Measurements from ENCODE around the gene P2RX6.
"Not testable (repeated sequence)": the region's sequence is repeated elsewhere in the genome, so short reads cannot be mapped to it uniquely, and the experiment has no call there.

P2RX6 gene

DNA sequence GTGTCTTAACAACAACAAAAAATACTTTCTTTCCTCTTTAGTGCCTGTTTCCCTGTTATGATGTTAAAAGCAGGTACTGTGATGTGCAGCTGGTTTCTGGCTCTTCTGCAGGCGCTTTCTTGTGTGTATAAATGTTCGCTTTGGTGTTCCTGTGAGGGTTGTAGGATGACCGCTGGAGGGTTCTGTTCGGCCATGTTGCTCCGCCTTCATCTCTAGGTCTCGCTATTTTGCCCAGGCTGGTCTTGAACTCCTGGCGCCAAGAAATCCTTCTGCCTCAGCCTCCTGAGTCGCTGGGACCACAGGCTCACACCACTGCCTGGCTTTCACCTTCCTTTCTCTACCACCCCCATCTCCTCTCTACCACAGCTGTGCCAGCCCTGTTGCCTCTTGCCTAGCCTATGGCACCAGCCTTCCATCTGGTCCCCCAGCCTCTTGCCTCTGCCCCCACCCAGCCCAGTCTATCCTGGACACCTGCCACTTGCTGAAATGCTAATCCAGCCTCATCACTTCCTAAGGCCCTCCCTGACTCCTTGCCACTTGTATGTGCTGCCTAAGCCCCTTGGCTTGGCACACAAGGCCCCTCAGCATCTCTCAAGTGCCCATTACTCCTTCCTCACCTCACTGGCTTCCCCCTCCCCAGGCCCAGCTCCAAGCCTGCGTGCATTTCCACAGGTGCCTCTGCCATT, 36.3 kb downstream of the P2RX6 start:
- no peak for DNase-seq (ENCODE audit: insufficient read length, low spot score)
- no peak for TF ChIP-seq PAX5 (IDR thresholded peaks at IDR 0.05; ENCODE audit: insufficient read depth, low read length, severe bottlenecking)
- TF ChIP-seq POLR2A (IDR thresholded peaks at IDR 0.05; ENCODE audit: low read depth, low read length): no peak
- TF ChIP-seq POU2F2 (IDR thresholded peaks at IDR 0.05; ENCODE audit: low read depth, low read length): no peak
- TF ChIP-seq POLR2AphosphoS5 (IDR thresholded peaks at IDR 0.05; ENCODE audit: low read depth, low read length): no peak
- TF ChIP-seq TAF1 (IDR thresholded peaks at IDR 0.05; ENCODE audit: low read depth, low read length): no peak
- no peak for TF ChIP-seq SPI1 (IDR thresholded peaks at IDR 0.05; ENCODE audit: low read depth, low read length)
- peak; percentile 50 for FAIRE-seq

DNA sequence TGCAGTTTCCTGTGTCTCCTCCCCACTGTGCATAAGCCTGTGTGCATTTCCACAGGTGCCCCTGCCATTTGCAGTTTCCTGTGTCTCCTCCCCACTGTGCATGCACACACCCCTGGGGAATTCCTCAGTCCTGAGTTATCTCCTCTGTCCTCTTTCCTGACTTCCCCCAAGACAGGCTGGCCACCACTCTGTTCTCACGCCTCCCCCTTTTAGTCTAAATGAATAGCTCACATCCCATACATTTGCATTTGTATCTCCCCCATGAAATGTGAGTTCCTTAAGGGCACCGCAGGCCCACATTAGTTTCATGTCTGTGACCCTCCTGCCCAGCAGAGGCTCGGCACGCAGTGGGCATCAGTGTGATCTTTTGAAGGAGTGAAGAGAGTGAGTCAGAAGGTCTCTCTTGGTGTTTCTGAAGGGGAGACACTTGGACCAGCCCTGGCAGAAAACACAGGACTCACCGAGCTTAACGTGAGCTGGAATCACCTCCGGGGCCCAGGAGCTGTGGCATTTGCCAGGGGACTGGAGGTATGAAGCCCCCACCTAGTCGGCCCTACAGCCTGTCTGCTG, 37.0 kb downstream of the P2RX6 start:
- no peak for TF ChIP-seq POLR2A (IDR thresholded peaks at IDR 0.05; ENCODE audit: low read depth, low read length)
- TF ChIP-seq TAF1 (IDR thresholded peaks at IDR 0.05; ENCODE audit: low read depth, low read length): no peak
- TF ChIP-seq PAX5 (IDR thresholded peaks at IDR 0.05; ENCODE audit: insufficient read depth, low read length, severe bottlenecking): no peak
- no peak for TF ChIP-seq POU2F2 (IDR thresholded peaks at IDR 0.05; ENCODE audit: low read depth, low read length)
- no peak for TF ChIP-seq SPI1 (IDR thresholded peaks at IDR 0.05; ENCODE audit: low read depth, low read length)
- TF ChIP-seq POLR2AphosphoS5 (IDR thresholded peaks at IDR 0.05; ENCODE audit: low read depth, low read length): no peak
- DNase-seq (ENCODE audit: insufficient read length, low spot score) (no peak), FAIRE-seq (no peak)

DNA sequence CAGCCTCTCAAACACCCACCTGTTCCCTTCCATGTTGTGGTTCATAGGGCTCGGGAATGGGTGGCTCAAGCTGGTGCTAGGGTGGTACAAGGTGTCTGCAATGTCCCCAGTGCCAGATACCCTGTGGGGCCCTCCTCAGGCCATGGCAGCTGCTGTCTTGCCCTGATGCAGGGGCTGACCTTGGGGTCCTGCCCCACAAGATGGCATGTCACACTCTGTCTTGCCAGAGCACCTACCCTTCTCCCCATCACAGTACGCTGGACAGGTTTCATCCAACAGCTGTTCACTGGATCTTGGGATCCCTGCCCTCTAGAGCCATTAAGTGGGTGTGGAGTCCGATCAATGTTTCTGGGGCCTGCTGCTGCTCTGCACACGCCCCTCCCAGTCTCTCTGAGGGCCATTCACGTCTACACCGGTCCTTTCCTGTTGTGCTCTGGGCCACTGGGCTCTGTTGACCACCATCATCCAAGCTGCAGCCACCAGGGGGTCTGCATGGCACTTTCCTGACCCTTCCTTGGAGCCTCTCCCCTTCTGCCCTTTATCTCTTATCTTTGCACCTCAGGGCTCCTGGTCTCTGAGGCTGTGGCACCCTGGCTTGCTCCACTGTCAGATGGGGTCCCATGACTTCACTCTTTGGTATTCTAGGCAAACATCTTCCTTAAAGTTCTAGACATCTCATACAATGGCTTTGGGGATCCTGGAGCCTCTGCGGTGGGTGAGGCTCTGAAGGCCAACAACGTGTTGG, 37.9 kb downstream of the P2RX6 start:
- no peak for TF ChIP-seq SPI1 (IDR thresholded peaks at IDR 0.05; ENCODE audit: low read depth, low read length)
- no peak for TF ChIP-seq POLR2AphosphoS5 (IDR thresholded peaks at IDR 0.05; ENCODE audit: low read depth, low read length)
- no peak for TF ChIP-seq POU2F2 (IDR thresholded peaks at IDR 0.05; ENCODE audit: low read depth, low read length)
- TF ChIP-seq PAX5 (IDR thresholded peaks at IDR 0.05; ENCODE audit: insufficient read depth, low read length, severe bottlenecking): no peak
- TF ChIP-seq POLR2A (IDR thresholded peaks at IDR 0.05; ENCODE audit: low read depth, low read length): no peak
- no peak for TF ChIP-seq TAF1 (IDR thresholded peaks at IDR 0.05; ENCODE audit: low read depth, low read length)
- no peak for DNase-seq (ENCODE audit: insufficient read length, low spot score)
- no peak for FAIRE-seq

DNA sequence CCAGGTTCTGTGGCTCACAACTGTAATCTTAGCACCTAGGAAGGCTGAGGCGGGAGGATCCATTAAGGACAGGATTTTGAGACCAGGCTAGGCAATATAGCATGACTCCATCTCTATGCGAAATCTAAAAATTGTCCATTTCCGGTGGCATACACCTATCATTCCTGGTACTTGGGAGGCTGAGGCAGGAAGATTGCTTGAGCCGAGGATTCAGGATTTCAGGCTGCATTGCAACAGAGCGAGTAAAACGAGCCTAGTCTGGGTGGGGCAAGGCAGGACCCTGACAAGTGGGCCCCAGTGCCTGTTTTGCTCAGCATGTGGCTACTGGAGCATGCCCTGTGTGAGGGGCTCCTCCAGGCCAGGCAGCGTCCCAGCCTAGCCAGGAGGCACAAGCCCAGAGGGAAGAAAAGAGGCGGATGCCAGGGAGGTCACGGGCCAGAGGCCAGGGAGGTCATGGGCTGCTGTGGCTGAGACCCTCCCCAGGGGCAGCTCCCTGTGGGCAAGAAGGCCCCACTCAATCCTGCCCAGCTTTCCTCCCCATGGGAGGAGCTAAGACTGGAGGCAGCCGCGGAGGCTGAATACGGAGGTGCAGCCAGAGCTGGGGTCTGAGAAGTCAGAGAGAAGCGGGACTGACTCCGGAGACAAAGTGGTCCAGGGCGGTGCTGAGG, 39.2 kb downstream of the P2RX6 start:
- no peak for FAIRE-seq
- no peak for DNase-seq (ENCODE audit: insufficient read length, low spot score)
- no peak for TF ChIP-seq PAX5 (IDR thresholded peaks at IDR 0.05; ENCODE audit: insufficient read depth, low read length, severe bottlenecking)
- no peak for TF ChIP-seq POU2F2 (IDR thresholded peaks at IDR 0.05; ENCODE audit: low read depth, low read length)
- no peak for TF ChIP-seq SPI1 (IDR thresholded peaks at IDR 0.05; ENCODE audit: low read depth, low read length)
- TF ChIP-seq POLR2A (IDR thresholded peaks at IDR 0.05; ENCODE audit: low read depth, low read length): no peak
- no peak for TF ChIP-seq TAF1 (IDR thresholded peaks at IDR 0.05; ENCODE audit: low read depth, low read length)
- no peak for TF ChIP-seq POLR2AphosphoS5 (IDR thresholded peaks at IDR 0.05; ENCODE audit: low read depth, low read length)

DNA sequence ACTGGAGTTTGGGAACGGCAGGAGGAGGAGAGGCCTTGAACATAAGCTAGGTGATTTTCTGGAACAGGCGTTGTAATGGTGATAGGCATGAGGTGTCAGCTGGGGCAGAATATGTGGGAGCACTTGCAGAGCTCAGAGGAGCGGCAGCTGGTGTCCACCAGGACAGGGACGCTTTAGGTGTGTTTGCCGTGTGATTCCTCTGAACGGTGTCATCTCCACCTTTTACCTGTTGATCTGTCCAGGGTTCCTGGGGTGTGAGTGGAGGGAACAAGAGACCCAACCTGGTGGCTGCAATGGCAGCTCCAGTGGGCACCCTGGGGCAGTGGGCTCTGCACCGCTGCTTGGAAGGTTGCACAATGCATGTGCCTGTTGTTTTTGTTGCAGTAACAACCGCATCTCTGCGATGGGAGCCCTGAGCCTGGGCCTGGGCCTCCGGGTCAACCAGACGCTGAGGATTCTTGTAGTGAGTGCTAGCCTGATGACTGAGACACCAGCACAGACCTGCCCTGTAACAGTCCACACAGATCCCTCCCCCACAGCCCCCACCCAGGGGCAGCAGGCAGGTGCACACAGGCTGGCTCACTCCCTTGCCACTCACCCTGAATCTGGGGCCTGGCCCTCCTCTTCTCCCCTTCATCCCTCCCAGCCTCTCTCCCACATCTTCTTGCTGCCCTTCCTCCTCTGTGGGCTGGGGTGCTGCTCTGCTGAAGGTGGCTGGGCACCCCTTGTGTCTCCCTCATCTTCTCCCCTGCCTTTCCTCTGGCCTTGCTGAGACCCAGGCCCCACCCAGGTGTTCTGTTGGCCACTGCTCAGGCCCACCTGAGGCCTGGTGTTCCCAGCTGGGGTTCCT, 40.0 kb downstream of the P2RX6 start:
- DNase-seq (ENCODE audit: insufficient read length, low spot score) (no peak), FAIRE-seq (no peak)
- TF ChIP-seq POLR2AphosphoS5 (IDR thresholded peaks at IDR 0.05; ENCODE audit: low read depth, low read length) (no peak), POU2F2 (IDR thresholded peaks at IDR 0.05; ENCODE audit: low read depth, low read length) (no peak), PAX5 (IDR thresholded peaks at IDR 0.05; ENCODE audit: insufficient read depth, low read length, severe bottlenecking) (no peak), SPI1 (IDR thresholded peaks at IDR 0.05; ENCODE audit: low read depth, low read length) (no peak), POLR2A (IDR thresholded peaks at IDR 0.05; ENCODE audit: low read depth, low read length) (no peak), TAF1 (IDR thresholded peaks at IDR 0.05; ENCODE audit: low read depth, low read length) (no peak)

DNA sequence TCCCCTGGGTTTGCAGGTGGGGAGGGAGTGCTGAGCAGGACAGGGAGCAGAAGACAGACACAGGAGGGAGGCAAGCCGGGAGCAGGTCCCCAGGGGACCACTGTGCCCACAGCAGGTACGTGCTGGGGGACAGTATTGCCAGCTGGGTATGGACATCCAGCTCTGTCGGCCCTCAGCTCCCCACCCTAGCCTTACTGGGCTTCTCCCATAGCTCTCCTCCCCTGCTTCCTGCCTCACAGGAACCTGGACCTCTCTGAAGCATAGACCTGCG, 40.5 kb downstream of the P2RX6 start:
- FAIRE-seq (no peak), DNase-seq (ENCODE audit: insufficient read length, low spot score) (no peak)
- TF ChIP-seq SPI1 (IDR thresholded peaks at IDR 0.05; ENCODE audit: low read depth, low read length): no peak

DNA sequence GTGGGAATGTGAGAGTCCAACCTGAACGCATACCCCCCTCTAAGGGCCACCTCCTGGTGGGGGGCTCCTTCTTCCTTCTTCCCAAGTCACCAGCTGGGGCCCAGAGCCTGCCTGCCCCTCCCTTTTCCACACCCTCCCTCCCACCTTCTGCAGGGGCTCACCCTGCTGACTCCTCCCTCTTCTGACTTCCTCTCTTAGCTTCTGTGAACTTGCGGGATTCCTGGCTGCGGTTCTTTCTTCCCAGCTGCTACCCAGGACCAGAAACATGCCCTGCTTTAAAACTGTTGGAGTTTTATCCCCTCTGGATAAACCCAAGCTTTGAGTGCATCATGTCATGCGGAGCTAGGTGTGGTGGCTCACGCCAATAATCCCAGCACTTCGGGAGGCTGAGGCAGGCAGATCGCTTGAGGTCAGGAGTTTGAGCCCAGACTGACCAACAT, 40.9 kb downstream of the P2RX6 start:
- FAIRE-seq (no peak), DNase-seq (ENCODE audit: insufficient read length, low spot score) (no peak)
- no peak for TF ChIP-seq PAX5 (IDR thresholded peaks at IDR 0.05; ENCODE audit: insufficient read depth, low read length, severe bottlenecking)
- no peak for TF ChIP-seq TAF1 (IDR thresholded peaks at IDR 0.05; ENCODE audit: low read depth, low read length)
- peak; percentile 33; the same call in 1 of the 2 replicates for TF ChIP-seq SPI1 (IDR thresholded peaks at IDR 0.05; ENCODE audit: low read depth, low read length)

DNA sequence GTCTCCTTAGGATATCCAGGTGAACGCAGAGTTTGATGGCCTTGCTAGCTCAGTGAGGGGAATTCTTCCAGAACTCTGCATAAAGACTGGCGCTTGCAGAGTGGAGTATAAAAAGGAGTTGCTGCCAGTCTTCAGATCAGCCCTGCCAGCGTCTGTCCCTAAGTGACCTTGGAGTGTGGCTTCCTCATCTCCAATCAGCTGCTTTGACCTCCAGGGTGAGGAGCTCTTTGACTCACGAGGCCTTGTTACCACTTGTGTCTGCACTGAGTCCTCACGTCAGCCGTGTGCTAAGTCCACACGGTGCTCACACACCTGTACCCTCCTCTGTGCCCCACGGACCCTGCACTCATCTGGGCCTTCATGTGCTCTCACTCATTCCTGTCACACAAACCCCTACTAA, 45.4 kb downstream of the P2RX6 start:
- not testable (repeated sequence) for DNase-seq (ENCODE audit: insufficient read length, low spot score)
- FAIRE-seq: peak; percentile 56

DNA sequence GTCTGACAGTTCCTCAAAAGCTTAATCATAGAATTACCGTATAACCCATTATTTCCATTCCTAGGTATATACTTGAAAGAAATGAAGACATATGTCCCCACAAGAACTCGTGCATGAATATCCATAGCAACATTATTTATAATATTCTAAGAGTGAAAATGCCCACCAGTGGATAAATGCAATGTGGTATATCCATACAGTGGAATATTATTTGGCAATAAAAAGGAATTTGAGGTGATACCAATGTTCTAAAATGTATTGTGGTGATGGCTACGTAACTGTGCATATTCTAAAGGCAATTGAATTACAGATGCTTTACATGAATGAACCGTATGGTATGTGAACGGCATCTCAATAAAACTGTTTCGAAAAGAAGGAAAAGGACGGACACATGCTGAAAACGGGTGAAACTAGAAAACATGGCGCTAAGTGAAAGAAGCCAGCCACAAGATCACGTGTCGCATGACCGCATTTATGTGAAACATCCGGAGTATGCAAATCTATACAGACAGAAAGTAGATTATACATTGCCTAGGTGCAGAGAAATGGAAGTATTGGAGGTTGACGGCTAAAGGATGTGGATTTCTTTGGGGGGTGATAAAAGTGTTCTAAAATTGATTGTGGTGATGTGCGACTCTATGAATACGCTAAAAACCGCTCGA, 46.8 kb downstream of the P2RX6 start:
- not testable (repeated sequence) for DNase-seq (ENCODE audit: insufficient read length, low spot score); FAIRE-seq

DNA sequence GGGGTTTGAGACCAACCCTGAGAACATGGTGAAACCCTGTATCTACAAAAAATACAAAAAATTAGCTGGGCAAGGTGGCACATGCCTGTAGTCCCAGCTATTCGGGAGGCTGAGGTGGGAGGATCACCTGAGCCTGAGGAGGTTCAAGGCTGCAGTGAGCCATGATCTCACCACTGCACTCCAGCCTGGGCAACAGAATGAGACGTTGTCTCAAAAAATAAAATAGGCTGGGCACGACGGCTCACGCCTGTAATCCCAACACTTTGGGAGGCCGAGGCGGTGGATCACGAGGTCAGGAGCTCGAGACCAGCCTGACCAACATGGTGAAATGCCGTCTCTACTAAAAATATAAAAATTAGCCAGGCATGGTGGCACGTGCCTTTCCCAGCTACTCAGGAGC, 49.5 kb downstream of the P2RX6 start:
- DNase-seq (ENCODE audit: insufficient read length, low spot score); FAIRE-seq: not testable (repeated sequence)
